Muscle layer of colon (tissue), 2 donors: ENCODE data around the gene WFDC8.
"Not testable (repeated sequence)": the region's sequence is repeated elsewhere in the genome, so short reads cannot be mapped to it uniquely, and the experiment has no call there.

Experiments used
- H3K27ac ChIP-seq: one replicate; pipeline ENCODE4 v1.7.0; 2013; ENCODE audit warnings: low read depth, mild to moderate bottlenecking, low read length, moderate library complexity
- H3K27me3 ChIP-seq, 2 donors: one replicate each; pipeline ENCODE4 v1.7.0; 2013; ENCODE audit warnings: low read length in 2 of 2, mild to moderate bottlenecking in 2 of 2; ENCODE audit not compliant: insufficient read depth in 2 of 2, control insufficient read depth in 1 of 2
- H3K36me3 ChIP-seq: one replicate; pipeline ENCODE4 v1.7.0; 2013; ENCODE audit warnings: mild to moderate bottlenecking, low read length; ENCODE audit not compliant: insufficient read depth
- H3K4me1 ChIP-seq: one replicate; pipeline ENCODE4 v1.7.0; 2013; ENCODE audit warnings: mild to moderate bottlenecking, low read length; ENCODE audit not compliant: insufficient read depth
- H3K4me3 ChIP-seq, 2 donors: one replicate each; pipeline ENCODE4 v1.7.0; 2013; ENCODE audit warnings: low read length in 2 of 2, low read depth in 1 of 2, mild to moderate bottlenecking in 1 of 2, moderate library complexity in 1 of 2
- H3K9ac ChIP-seq: one replicate; pipeline ENCODE4 v1.7.0; 2013; ENCODE audit warnings: low read length
- H3K9me3 ChIP-seq: one replicate; pipeline ENCODE4 v1.7.0; 2013; ENCODE audit warnings: mild to moderate bottlenecking, low read length
- donor health status: abdominal sarcoma.
- donor health status: Adenocarcinoma of cecum.

The WFDC8 gene

GRCh38 chr20:45585986-45586385, 6.9 kb upstream of the WFDC8 start:
- H3K4me1 ChIP-seq, H3K4me3 ChIP-seq, H3K27me3 ChIP-seq, H3K36me3 ChIP-seq, H3K9me3 ChIP-seq, H3K27ac ChIP-seq, H3K9ac ChIP-seq: not testable (repeated sequence)

DNA sequence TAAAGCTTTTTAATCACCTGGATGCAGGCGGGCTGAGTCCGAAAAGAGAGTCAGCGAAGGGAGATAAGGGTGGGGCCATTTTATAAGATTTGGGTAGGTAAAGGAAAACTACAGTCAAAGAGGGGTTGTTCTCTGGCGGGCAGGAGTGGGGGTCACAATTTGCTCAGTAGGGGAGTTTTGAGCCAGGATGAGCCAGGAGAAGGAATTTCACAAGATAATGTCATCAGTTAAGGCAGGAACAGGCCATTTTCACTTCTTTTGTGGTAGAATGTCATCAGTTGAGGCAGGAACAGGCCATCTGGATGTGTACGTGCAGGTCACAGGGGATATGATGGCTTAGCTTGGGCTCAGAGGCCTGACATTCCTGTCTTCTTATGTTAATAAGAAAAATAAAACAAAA, 5.2 kb upstream of the WFDC8 start:
- H3K4me3 ChIP-seq, H3K9ac ChIP-seq, H3K4me1 ChIP-seq, H3K27me3 ChIP-seq, H3K27ac ChIP-seq, H3K36me3 ChIP-seq, H3K9me3 ChIP-seq: not testable (repeated sequence)

DNA sequence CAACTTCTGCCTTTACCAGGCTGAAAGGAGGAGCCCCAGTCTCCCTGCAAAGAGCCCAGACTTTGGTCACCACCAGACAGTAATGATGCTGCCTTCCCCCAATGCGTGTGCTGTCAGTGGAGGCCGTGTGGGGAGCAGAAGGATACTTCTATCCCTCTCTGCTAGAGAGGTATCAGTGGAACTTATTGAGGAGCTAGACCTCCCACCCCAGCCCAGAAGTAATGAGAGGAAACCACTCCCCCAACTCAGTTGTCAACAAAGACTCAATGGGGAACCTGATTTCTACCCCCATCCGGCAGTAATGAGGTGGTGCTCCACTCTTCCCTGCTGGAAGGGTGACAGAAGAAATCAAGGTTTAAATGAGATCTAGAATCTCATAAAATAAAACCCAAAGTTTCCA, 4.4 kb upstream of the WFDC8 start:
- H3K9ac ChIP-seq = no peak overlapping the region
- H3K4me1 ChIP-seq = no peaks in the 10 kb centered on the region
- no peak overlapping the region for H3K27ac ChIP-seq
- H3K4me3 ChIP-seq = no peak overlapping the region
- H3K36me3 ChIP-seq = no peaks in the 10 kb centered on the region
- no peaks in the 10 kb centered on the region for H3K9me3 ChIP-seq
- no peaks in the 10 kb centered on the region for H3K27me3 ChIP-seq

DNA sequence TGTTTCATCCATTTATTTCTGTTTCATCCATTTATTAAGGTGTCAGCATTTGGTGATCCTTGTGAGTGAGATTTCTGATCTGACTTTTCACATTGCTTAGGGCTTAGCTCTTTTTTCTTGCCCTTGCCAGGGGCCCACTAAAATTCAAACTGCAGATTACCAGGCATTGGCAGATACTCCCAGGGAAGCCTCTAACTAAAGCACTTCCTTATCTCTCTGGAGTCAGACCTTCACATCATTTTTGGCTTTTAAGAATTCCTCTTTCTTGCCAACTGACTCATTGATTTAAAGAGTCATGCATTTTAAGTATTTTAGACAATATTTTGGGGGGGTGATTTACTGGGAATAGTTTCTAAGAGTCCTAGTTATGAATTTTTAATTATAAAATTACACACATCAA, 2.6 kb upstream of the WFDC8 start:
- H3K9me3 ChIP-seq = no peaks in the 10 kb centered on the region
- H3K4me3 ChIP-seq = no peak overlapping the region
- H3K4me1 ChIP-seq = no peaks in the 10 kb centered on the region
- no peak overlapping the region for H3K9ac ChIP-seq
- no peaks in the 10 kb centered on the region for H3K36me3 ChIP-seq
- no peaks in the 10 kb centered on the region for H3K27me3 ChIP-seq
- H3K27ac ChIP-seq = no peak overlapping the region

DNA sequence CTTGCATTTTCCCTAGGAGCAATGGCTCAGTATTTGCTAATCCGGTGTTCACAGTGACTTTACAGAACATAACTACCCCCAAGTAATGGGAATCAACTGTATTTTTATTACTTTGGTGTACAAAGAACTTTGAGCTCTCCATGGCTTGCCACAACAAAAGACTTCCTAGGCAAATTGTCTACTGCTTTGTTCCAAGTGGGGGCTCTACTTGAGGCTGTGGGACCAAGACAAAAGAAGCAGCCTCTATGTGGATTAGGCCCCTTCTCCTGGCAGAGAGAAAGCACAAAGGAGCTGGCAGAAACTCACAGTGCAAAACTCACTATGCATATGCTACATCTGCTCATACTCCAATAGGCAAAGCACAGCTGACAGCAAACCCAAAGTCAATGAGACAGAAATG, 853 bp downstream of the WFDC8 start:
- no peak overlapping the region for H3K9ac ChIP-seq
- no peak overlapping the region for H3K27ac ChIP-seq
- H3K9me3 ChIP-seq = no peaks in the 10 kb centered on the region
- H3K4me3 ChIP-seq = no peak overlapping the region
- H3K27me3 ChIP-seq = no peaks in the 10 kb centered on the region
- no peaks in the 10 kb centered on the region for H3K36me3 ChIP-seq
- H3K4me1 ChIP-seq = no peaks in the 10 kb centered on the region

GRCh38 chr20:45576995-45577394, 2.1 kb downstream of the WFDC8 start:
- H3K27ac ChIP-seq = no peak overlapping the region
- no peaks in the 10 kb centered on the region for H3K36me3 ChIP-seq
- no peak overlapping the region for H3K4me3 ChIP-seq
- no peak overlapping the region for H3K9ac ChIP-seq
- H3K9me3 ChIP-seq = no peaks in the 10 kb centered on the region
- H3K27me3 ChIP-seq = no peaks in the 10 kb centered on the region
- no peaks in the 10 kb centered on the region for H3K4me1 ChIP-seq

- no peaks in the 10 kb centered on the region for H3K27me3 ChIP-seq
- H3K9me3 ChIP-seq = no peaks in the 10 kb centered on the region
- no peak overlapping the region for H3K9ac ChIP-seq
- H3K4me3 ChIP-seq = no peak overlapping the region
- no peaks in the 10 kb centered on the region for H3K36me3 ChIP-seq
- no peaks in the 10 kb centered on the region for H3K4me1 ChIP-seq
- H3K27ac ChIP-seq = no peak overlapping the region
Observed at GRCh38 chr20:45575931-45576330, 3.2 kb downstream of the WFDC8 start.

GRCh38 chr20:45569650-45570049, 9.4 kb downstream of the WFDC8 start:
- H3K9me3 ChIP-seq, H3K36me3 ChIP-seq, H3K27ac ChIP-seq, H3K9ac ChIP-seq, H3K4me3 ChIP-seq, H3K4me1 ChIP-seq, H3K27me3 ChIP-seq: not testable (repeated sequence)

DNA sequence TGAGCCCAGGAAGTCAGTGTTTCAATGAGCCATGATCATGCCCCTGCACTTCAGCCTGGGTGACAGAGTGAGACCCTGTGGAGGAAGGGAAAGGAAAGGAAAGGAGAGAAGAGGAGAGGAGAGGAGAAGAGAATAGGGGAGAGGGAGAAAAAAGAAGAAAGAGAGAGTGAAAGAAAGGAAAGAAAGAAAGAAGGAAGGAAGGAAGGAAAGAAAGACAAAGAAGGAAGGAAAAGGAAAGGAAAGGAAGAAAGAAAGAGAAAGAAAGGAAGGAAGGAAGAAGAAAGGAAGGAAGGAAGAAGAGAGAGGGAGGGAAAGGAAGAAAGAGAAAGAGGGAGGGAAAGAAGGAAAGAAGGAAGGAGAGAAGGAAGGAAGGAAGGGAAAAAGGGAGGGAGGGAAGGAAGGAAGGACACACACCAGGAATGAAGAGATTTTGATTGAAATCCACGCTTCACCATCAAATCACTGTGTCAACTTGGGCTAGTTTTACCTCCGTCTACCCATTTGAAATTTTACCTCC, 14.3 kb downstream of the WFDC8 start:
- H3K4me3 ChIP-seq = no peak overlapping the region
- H3K27me3 ChIP-seq = no peaks in the 10 kb centered on the region
- H3K9me3 ChIP-seq = no peaks in the 10 kb centered on the region
- no peak overlapping the region for H3K27ac ChIP-seq
- no peaks in the 10 kb centered on the region for H3K36me3 ChIP-seq
- no peak overlapping the region for H3K9ac ChIP-seq
- no peaks in the 10 kb centered on the region for H3K4me1 ChIP-seq

- Histone ChIP-seq H3K9me3 (no peaks in the 10 kb centered on the region), H3K4me1 (no peaks in the 10 kb centered on the region), H3K9ac (no peak overlapping the region), H3K36me3 (no peaks in the 10 kb centered on the region), H3K27ac (no peak overlapping the region), H3K4me3 (no peak overlapping the region), H3K27me3 (no peaks in the 10 kb centered on the region)
Observed at GRCh38 chr20:45555198-45555597, 23.9 kb downstream of the WFDC8 start.

- Histone ChIP-seq H3K9ac (no peak overlapping the region), H3K27ac (no peak overlapping the region), H3K36me3 (no peaks in the 10 kb centered on the region), H3K4me1 (no peaks in the 10 kb centered on the region), H3K27me3 (no peaks in the 10 kb centered on the region), H3K9me3 (no peaks in the 10 kb centered on the region), H3K4me3 (no peak overlapping the region)
Observed at GRCh38 chr20:45552456-45552855, 26.6 kb downstream of the WFDC8 start.

DNA sequence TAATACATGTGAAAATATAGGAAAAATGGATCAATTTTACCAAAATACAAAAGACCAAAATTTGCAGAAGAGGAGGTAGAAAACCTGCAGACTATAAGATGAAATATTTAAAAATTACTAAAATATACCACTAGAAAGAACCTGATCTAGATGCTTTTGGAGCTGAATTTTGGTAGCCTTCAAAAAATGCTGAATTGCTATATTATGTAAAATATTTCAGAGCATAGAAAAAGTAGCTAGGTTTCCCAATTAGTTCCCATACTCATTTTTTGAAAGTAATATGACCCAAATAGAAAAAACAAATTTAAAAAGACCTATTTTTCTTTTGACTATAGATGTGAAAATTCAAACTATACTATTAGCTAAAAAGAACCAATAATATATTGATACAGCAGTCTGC, 28.3 kb downstream of the WFDC8 start:
- Histone ChIP-seq H3K27me3 (no peaks in the 10 kb centered on the region), H3K9me3 (no peaks in the 10 kb centered on the region), H3K9ac (no peak overlapping the region), H3K36me3 (no peaks in the 10 kb centered on the region), H3K4me1 (no peaks in the 10 kb centered on the region), H3K27ac (no peak overlapping the region), H3K4me3 (no peak overlapping the region)
